Endothelial cell of umbilical vein (primary cell): ENCODE measurements around the gene MT1H. TPM values are rescaled to one million over a fixed set of nuclear protein-coding genes. Genes with fewer than 3 reads are reported as not detected.

Experiments used
- BruUV-seq: library from RNA; stranded (reverse); fragments of 400-500 nt; replicated peaks from 2 replicates; lab custom pipeline; 2021; lab: Mats Ljungman, UMichigan
- CTCF ChIA-PET: fragments of 300-600, 350-600 bp; sonication (Branson Sonifier 250); formaldehyde crosslinking; loops from one replicate; lab custom pipeline; 2021; ENCODE audit warnings: antibody characterized with exemption, inconsistent platforms; lab: Charles Lee
- POLR2A ChIA-PET: fragments of 300-600, 350-600 bp; sonication (Branson Sonifier 250); formaldehyde crosslinking; loops from one replicate; lab custom pipeline; 2021; ENCODE audit warnings: antibody characterized with exemption, inconsistent platforms; lab: Charles Lee
- DNase-seq: peaks from one replicate; pipeline ENCODE4 v3.0.0-alpha.2; 2011; ENCODE audit warnings: low read depth, low spot score
- FAIRE-seq: peaks from 2 replicates; lab custom pipeline; 2011; peaks lifted over from hg19 to GRCh38; lab: Jason Lieb, UNC
- H2AFZ ChIP-seq: 2 replicates; pipeline ENCODE4 v1.6.0; 2012; ENCODE audit warnings: low read depth, low read length, control low read depth, inconsistent platforms
- H3K27ac ChIP-seq: 2 replicates; pipeline ENCODE4 v1.5.1; 2011; ENCODE audit warnings: low read depth, mild to moderate bottlenecking, control low read depth, low read length, moderate library complexity; ENCODE audit not compliant: insufficient read depth
- H3K27me3 ChIP-seq, 2 experiments: 2 replicates each; pipeline versions ENCODE4 v1.6.0 to v1.6.1; 2011; ENCODE audit warnings: low read length in 2 of 2, mixed read lengths in 1 of 2; ENCODE audit not compliant: control insufficient read depth in 2 of 2, insufficient read depth in 2 of 2
- H3K36me3 ChIP-seq, 2 experiments: 2 replicates in 1 of 2; 3 replicates in 1 of 2; pipeline ENCODE4 v1.5.1; 2011; ENCODE audit warnings: low read length in 2 of 2, mild to moderate bottlenecking in 1 of 2, moderate library complexity in 1 of 2; ENCODE audit not compliant: control insufficient read depth in 2 of 2, insufficient read depth in 2 of 2; ENCODE audit errors: extremely low read depth in 1 of 2
- H3K4me1 ChIP-seq: 3 replicates; pipeline ENCODE4 v1.5.1; 2011; ENCODE audit warnings: mild to moderate bottlenecking, low read length; ENCODE audit not compliant: control insufficient read depth, insufficient read depth; ENCODE audit errors: extremely low read depth
- H3K4me2 ChIP-seq: 2 replicates; pipeline ENCODE4 v1.6.1; 2011; ENCODE audit warnings: low read length, control low read depth, mixed read lengths; ENCODE audit not compliant: insufficient read depth
- H3K4me3 ChIP-seq, 3 experiments: fragments of 200-600 bp in 1 of 3; sonication (generic), shearing (Covaris generic) in 1 of 3; replicated peaks in 1 of 3; 2 replicates each; pipeline ENCODE4 v1.5.1; 2011 to 2016; ENCODE audit warnings: control low read depth in 3 of 3, low read length in 3 of 3, mild to moderate bottlenecking in 2 of 3, inconsistent platforms in 1 of 3, low read depth in 1 of 3, moderate library complexity in 1 of 3; ENCODE audit not compliant: insufficient read depth in 1 of 3
- H3K79me2 ChIP-seq: 2 replicates; pipeline ENCODE4 v1.6.0; 2012; ENCODE audit warnings: low read length, inconsistent platforms; ENCODE audit not compliant: control insufficient read depth, insufficient read depth
- H3K9ac ChIP-seq: replicated peaks from 2 replicates; pipeline ENCODE3; 2011; ENCODE audit warnings: low read length, control low read depth; ENCODE audit not compliant: insufficient read depth; ENCODE audit errors: extremely low read depth
- H3K9me1 ChIP-seq: replicated peaks from 3 replicates; pipeline ENCODE4 v1.6.0; 2011; ENCODE audit warnings: mild to moderate bottlenecking, low read length; ENCODE audit not compliant: control insufficient read depth, insufficient read depth; ENCODE audit errors: extremely low read depth
- H3K9me3 ChIP-seq: replicated peaks from 2 replicates; pipeline ENCODE4 v1.5.1; 2012; ENCODE audit warnings: low read length, inconsistent platforms; ENCODE audit not compliant: control insufficient read depth, insufficient read depth
- H4K20me1 ChIP-seq: replicated peaks from 2 replicates; pipeline ENCODE3; 2011; ENCODE audit warnings: mild to moderate bottlenecking, low read length; ENCODE audit not compliant: control insufficient read depth, insufficient read depth; ENCODE audit errors: extremely low read depth
- EZH2 ChIP-seq: IDR thresholded peaks from 2 replicates; pipeline ENCODE4 v1.6.1; 2012; ENCODE audit warnings: borderline replicate concordance, low read depth, mild to moderate bottlenecking, moderate library complexity, low read length, inconsistent platforms; ENCODE audit not compliant: severe bottlenecking
- FOS ChIP-seq: IDR thresholded peaks from 2 replicates; pipeline ENCODE4 v1.6.1; 2011; ENCODE audit warnings: mild to moderate bottlenecking, low read length, moderate library complexity, borderline replicate concordance; ENCODE audit not compliant: insufficient read depth
- GATA2 ChIP-seq: IDR thresholded peaks from 2 replicates; pipeline ENCODE4 v1.7.0; 2011; ENCODE audit warnings: low read depth, mild to moderate bottlenecking, moderate library complexity, mixed read lengths, low read length; ENCODE audit not compliant: insufficient read length, insufficient read depth
- JUN ChIP-seq: IDR thresholded peaks from 2 replicates; pipeline ENCODE4 v1.6.1; 2011; ENCODE audit warnings: borderline replicate concordance, low read depth; ENCODE audit not compliant: insufficient read length, insufficient read depth
- MAX ChIP-seq: IDR thresholded peaks from 2 replicates; pipeline ENCODE4 v1.6.1; 2011; ENCODE audit not compliant: insufficient read depth, insufficient read length
- MYC ChIP-seq: IDR thresholded peaks from one replicate; pipeline ENCODE4 v1.6.1; 2011; ENCODE audit warnings: mild to moderate bottlenecking, low read depth, low read length
- POLR2A ChIP-seq: IDR thresholded peaks from 2 replicates; pipeline ENCODE4 v1.6.1; 2012; ENCODE audit warnings: low read depth, mild to moderate bottlenecking, control low read depth, low read length
- POLR2AphosphoS5 ChIP-seq: IDR thresholded peaks from 2 replicates; pipeline ENCODE4 v1.6.1; 2012; ENCODE audit warnings: low read depth, mild to moderate bottlenecking, control low read depth, low read length, moderate library complexity; ENCODE audit not compliant: insufficient read depth
- dilution Hi-C: fragments of 300-500 bp; cut with MboI; formaldehyde crosslinking; loops from one replicate; pipeline ENCODE4 v1.15.0; 2019; ENCODE audit warnings: low sequenced_read_pairs; ENCODE audit not compliant: extremely low pct_ligation_motif_present
- intact Hi-C: fragments of 100-400 bp; cut with micrococcal nuclease; formaldehyde crosslinking; loops from one replicate; pipeline ENCODE4 v1.10.0; 2022
- polyA plus RNA-seq, 4 experiments: library from polyadenylated mRNA; depleted of rRNA in 3 of 4; stranded (reverse) in 3 of 4; unstranded in 1 of 4; fragments of >200 nt; gene quantifications; 2 replicates each; pipeline versions ENCODE4 v1.2.1 to v1.2.3, GENCODE V29; 2011 to 2012; ENCODE audit warnings: missing spikeins in 1 of 4
- total RNA-seq: library from RNA; stranded (reverse); gene quantifications from 2 replicates; pipeline ENCODE4 v1.2.3, GENCODE V29; 2021
- TF ChIP-seq, protein P1 (sequence below), 2 donors: IDR thresholded peaks; 1 replicate in 1 of 2; 2 replicates in 1 of 2; pipeline ENCODE4 v1.5.1; 2011; ENCODE audit warnings: low read length in 2 of 2, mild to moderate bottlenecking in 2 of 2, moderate library complexity in 2 of 2, control low read depth in 1 of 2, inconsistent platforms in 1 of 2, low read depth in 1 of 2; ENCODE audit not compliant: insufficient read depth in 1 of 2; ENCODE audit errors: extremely low read depth in 1 of 2

MT1H gene
- total and polyA plus RNA-seq, 2 donors (not counting 3 experiments of a cell fraction or from before 2014, with no cell fraction given): not detected

DNA sequence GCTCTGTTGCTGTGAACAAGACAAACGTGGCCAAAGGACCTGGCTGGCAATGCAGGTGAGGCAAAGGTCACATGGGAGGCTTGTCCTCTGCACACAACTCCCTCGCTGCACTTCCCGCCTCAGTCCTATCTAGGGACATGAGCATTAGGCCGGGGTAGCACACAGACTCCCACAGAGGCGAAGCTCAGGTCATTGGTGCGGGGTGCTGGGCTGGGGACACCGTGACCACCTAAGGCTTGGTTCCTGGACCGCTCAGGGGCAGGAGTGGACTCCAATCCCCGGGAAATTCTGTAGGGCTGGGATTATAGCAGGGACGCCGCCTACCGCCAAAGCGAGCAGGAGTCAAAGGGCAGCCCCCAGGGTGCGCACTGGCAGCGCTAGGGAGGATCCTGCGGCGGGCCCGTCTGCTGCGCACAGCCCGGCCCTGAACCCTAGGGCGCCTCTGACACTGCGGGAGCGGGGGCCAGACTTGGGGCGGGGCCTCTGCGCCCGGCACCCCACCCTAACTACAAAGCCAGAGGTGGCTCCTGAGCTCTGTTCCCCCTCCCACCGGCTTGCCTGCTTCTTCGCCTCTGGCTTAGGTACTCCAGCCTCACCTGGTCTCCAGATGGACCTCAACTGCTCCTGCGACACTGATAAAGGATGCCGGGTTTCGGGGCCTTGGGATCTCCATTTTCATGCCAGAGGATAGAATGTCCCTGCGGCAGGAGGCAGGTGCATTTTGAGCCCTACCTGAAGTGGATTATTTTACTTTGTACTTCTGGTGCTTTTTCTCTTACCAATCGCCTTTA lies 21.8 kb upstream of the MT1H start:
- POLR2A ChIA-PET: no interaction called here
- no TSS peak for BruUV-seq

DNA sequence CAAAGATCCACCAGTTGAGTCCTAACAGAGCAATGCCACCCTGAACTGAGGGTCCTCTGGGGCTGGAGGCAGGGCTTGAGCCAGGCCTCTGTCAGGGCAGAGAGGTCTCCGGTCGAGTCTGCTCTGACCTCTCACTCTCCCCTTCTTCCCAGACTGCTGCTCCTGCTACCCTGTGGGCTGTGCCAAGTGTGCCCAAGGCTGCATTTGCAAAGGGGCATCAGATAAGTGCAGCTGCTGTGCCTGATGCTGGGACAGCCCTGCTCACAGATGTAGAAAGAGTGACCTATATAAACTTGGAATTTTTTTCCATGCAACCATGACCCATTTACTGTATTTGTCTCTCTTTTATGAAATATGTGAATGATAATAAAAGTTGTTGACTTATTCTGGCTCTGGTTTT lies 20.3 kb upstream of the MT1H start:
- dilution Hi-C loops: no loop called here

More for the DNA sequence above, 21.8 kb upstream of the MT1H start:
- no peak overlapping the region for H3K4me3 ChIP-seq
- no peak overlapping the region for H2AFZ ChIP-seq
- intact Hi-C loops: no loop called here
- FAIRE-seq (no peak), DNase-seq (no peak)
- H3K27me3 ChIP-seq: peaks cover 50 to 71% of the 10 kb centered on the region in 2 experiments
- CTCF ChIA-PET: no interaction called here
- H3K9me1 ChIP-seq: no peaks in the 10 kb centered on the region
- TF ChIP-seq EZH2 (peak; percentile 66), POLR2A (no peak)
- H3K79me2 ChIP-seq: no peaks in the 10 kb centered on the region
- no peak overlapping the region for H3K9ac ChIP-seq
- H3K4me2 ChIP-seq: no peak overlapping the region
- dilution Hi-C loops: no loop called here
- no peaks in the 10 kb centered on the region for H3K9me3 ChIP-seq
- H3K4me1 ChIP-seq: peaks cover 7% of the 10 kb centered on the region
- H4K20me1 ChIP-seq: no peaks in the 10 kb centered on the region
- H3K36me3 ChIP-seq: no peaks in the 10 kb centered on the region
- no peak overlapping the region for H3K27ac ChIP-seq

More for the DNA sequence above, 20.3 kb upstream of the MT1H start:
- no peaks in the 10 kb centered on the region for H4K20me1 ChIP-seq
- H3K4me1 ChIP-seq: no peaks in the 10 kb centered on the region
- BruUV-seq: no TSS peak
- no peak overlapping the region for H3K27ac ChIP-seq
- no peaks in the 10 kb centered on the region for H3K9me1 ChIP-seq
- intact Hi-C loops: no loop called here
- H3K4me3 ChIP-seq: no peak overlapping the region
- no peaks in the 10 kb centered on the region for H3K79me2 ChIP-seq
- FAIRE-seq (no peak), DNase-seq (no peak)
- ChIA-PET POLR2A (no interaction called here), CTCF (interaction anchor here (1.1 kb wide), 1 partner anchor 52 kb away, joined by 4 read pairs; no protein-coding TSS in a partner anchor)
- H3K36me3 ChIP-seq: no peaks in the 10 kb centered on the region
- no peak for TF ChIP-seq JUN
- TF ChIP-seq MYC: no peak
- TF ChIP-seq EZH2: no peak
- no peak for TF ChIP-seq POLR2AphosphoS5
- TF ChIP-seq POLR2A: no peak
- TF ChIP-seq GATA2: no peak
- no peak for TF ChIP-seq FOS
- TF ChIP-seq, protein P1, sequence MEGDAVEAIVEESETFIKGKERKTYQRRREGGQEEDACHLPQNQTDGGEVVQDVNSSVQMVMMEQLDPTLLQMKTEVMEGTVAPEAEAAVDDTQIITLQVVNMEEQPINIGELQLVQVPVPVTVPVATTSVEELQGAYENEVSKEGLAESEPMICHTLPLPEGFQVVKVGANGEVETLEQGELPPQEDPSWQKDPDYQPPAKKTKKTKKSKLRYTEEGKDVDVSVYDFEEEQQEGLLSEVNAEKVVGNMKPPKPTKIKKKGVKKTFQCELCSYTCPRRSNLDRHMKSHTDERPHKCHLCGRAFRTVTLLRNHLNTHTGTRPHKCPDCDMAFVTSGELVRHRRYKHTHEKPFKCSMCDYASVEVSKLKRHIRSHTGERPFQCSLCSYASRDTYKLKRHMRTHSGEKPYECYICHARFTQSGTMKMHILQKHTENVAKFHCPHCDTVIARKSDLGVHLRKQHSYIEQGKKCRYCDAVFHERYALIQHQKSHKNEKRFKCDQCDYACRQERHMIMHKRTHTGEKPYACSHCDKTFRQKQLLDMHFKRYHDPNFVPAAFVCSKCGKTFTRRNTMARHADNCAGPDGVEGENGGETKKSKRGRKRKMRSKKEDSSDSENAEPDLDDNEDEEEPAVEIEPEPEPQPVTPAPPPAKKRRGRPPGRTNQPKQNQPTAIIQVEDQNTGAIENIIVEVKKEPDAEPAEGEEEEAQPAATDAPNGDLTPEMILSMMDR (IDR thresholded peaks at IDR 0.05; ENCODE audit: extremely low read depth in 1 of 2, insufficient read depth in 1 of 2, low read depth in 1 of 2, low read length in 2 of 2): no peak
- no peak for TF ChIP-seq MAX
- no peak overlapping the region for H3K4me2 ChIP-seq
- no peak overlapping the region for H3K9ac ChIP-seq
- peaks cover 46 to 59% of the 10 kb centered on the region in 2 experiments for H3K27me3 ChIP-seq
- no peak overlapping the region for H2AFZ ChIP-seq
- H3K9me3 ChIP-seq: no peaks in the 10 kb centered on the region
